Trophoblast cell (in vitro differentiated cells and primary cell): ENCODE data around the gene MGME1.

Experiments used
- DNase-seq, 2 donors: peaks; one replicate each; pipeline ENCODE4 v3.0.0-alpha.2; 2016
- H2AFZ ChIP-seq: 2 replicates; pipeline ENCODE4 v1.6.1; 2013; ENCODE audit warnings: low read length, moderate library complexity, mild to moderate bottlenecking; ENCODE audit not compliant: insufficient read depth, poor library complexity
- H2AK5ac ChIP-seq: 2 replicates; pipeline ENCODE4 v1.6.1; 2013; ENCODE audit warnings: mild to moderate bottlenecking, low read length
- H2BK120ac ChIP-seq: 2 replicates; pipeline ENCODE4 v1.6.1; 2013; ENCODE audit warnings: low read length, mild to moderate bottlenecking, moderate library complexity; ENCODE audit not compliant: insufficient read depth, poor library complexity
- H2BK12ac ChIP-seq: 2 replicates; pipeline ENCODE4 v1.6.1; 2013; ENCODE audit warnings: mild to moderate bottlenecking, low read length, moderate library complexity
- H2BK5ac ChIP-seq: 2 replicates; pipeline ENCODE4 v1.6.1; 2013; ENCODE audit warnings: low read length, low read depth, moderate library complexity, mild to moderate bottlenecking; ENCODE audit not compliant: poor library complexity
- H3K14ac ChIP-seq: 2 replicates; pipeline ENCODE4 v1.6.1; 2013; ENCODE audit warnings: mild to moderate bottlenecking, low read length
- H3K18ac ChIP-seq: 2 replicates; pipeline ENCODE4 v1.6.1; 2013; ENCODE audit warnings: mild to moderate bottlenecking, low read length
- H3K23ac ChIP-seq: 2 replicates; pipeline ENCODE4 v1.6.1; 2013; ENCODE audit warnings: low read length
- H3K27ac ChIP-seq: 2 replicates; pipeline ENCODE4 v1.5.1; 2013; ENCODE audit warnings: low read depth, mild to moderate bottlenecking, inconsistent platforms, low read length, moderate library complexity
- H3K27me3 ChIP-seq: 2 replicates; pipeline ENCODE4 v1.6.1; 2013; ENCODE audit warnings: inconsistent platforms, mild to moderate bottlenecking, low read length, moderate library complexity; ENCODE audit not compliant: insufficient read depth
- H3K36me3 ChIP-seq, 2 experiments: 1 replicate in 1 of 2; 2 replicates in 1 of 2; pipeline ENCODE4 v1.6.1; 2013; ENCODE audit warnings: low read length in 2 of 2, mild to moderate bottlenecking in 2 of 2, moderate library complexity in 1 of 2; ENCODE audit not compliant: insufficient read depth in 2 of 2, control insufficient read depth in 1 of 2
- H3K4ac ChIP-seq: 2 replicates; pipeline ENCODE4 v1.6.1; 2013; ENCODE audit warnings: low read depth, mild to moderate bottlenecking, low read length, moderate library complexity
- H3K4me1 ChIP-seq, 2 experiments: 1 replicate in 1 of 2; 2 replicates in 1 of 2; pipeline ENCODE4 v1.6.1; 2013; ENCODE audit warnings: low read length in 2 of 2, mild to moderate bottlenecking in 2 of 2, moderate library complexity in 1 of 2; ENCODE audit not compliant: insufficient read depth in 2 of 2, control insufficient read depth in 1 of 2
- H3K4me2 ChIP-seq: 2 replicates; pipeline ENCODE4 v1.6.1; 2013; ENCODE audit warnings: inconsistent platforms, mild to moderate bottlenecking, low read length, moderate library complexity
- H3K4me3 ChIP-seq: 2 replicates; pipeline ENCODE4 v1.5.1; 2013; ENCODE audit warnings: mild to moderate bottlenecking, low read depth, low read length, inconsistent platforms
- H3K79me1 ChIP-seq: one replicate; pipeline ENCODE4 v1.6.1; 2013; ENCODE audit warnings: low read length
- H3K79me2 ChIP-seq: 2 replicates; pipeline ENCODE4 v1.6.1; 2013; ENCODE audit warnings: low read length, mild to moderate bottlenecking; ENCODE audit not compliant: control insufficient read depth, insufficient read depth, poor library complexity
- H3K9ac ChIP-seq: 2 replicates; pipeline ENCODE4 v1.6.1; 2013; ENCODE audit warnings: mild to moderate bottlenecking, low read length
- H3K9me3 ChIP-seq: 2 replicates; pipeline ENCODE4 v1.6.1; 2013; ENCODE audit warnings: low read depth, mild to moderate bottlenecking, control low read depth, inconsistent platforms, low read length; ENCODE audit not compliant: insufficient read depth
- H4K12ac ChIP-seq: 2 replicates; pipeline ENCODE4 v1.6.1; 2013; ENCODE audit warnings: low read depth, mild to moderate bottlenecking, low read length, moderate library complexity
- H4K8ac ChIP-seq: 2 replicates; pipeline ENCODE4 v1.6.1; 2013; ENCODE audit warnings: low read depth, mild to moderate bottlenecking, low read length, moderate library complexity
- H4K91ac ChIP-seq: one replicate; pipeline ENCODE4 v1.6.1; 2013; ENCODE audit warnings: low read depth, mild to moderate bottlenecking, low read length, moderate library complexity
- WGBS: extraction: QIAGEN DNeasy Blood & Tissue Kit; methylation state at CpG from one replicate; pipeline ENCODE4 v1.1.7; 2013; ENCODE audit warnings: missing lambda C conversion rate; ENCODE audit not compliant: insufficient read length, insufficient coverage; ENCODE audit errors: extremely low coverage; 5-methylcytosine and 5-hydroxymethylcytosine counted together

Gene MGME1

GRCh38 chr20:18011482-18011881 lies 42.7 kb downstream of the MGME1 start:
- DNase-seq = peak; percentile 65 to 78
- Histone ChIP-seq H3K79me2 (no peaks in the 10 kb centered on the region), H3K14ac (no peak overlapping the region), H4K8ac (no peak overlapping the region), H4K91ac (no peak overlapping the region), H3K9me3 (no peaks in the 10 kb centered on the region), H3K27ac (no peak overlapping the region), H2AFZ (no peak overlapping the region), H3K4me1 (peaks cover 0 to 1% of the 10 kb centered on the region in 2 experiments), H2BK120ac (no peak overlapping the region), H3K4me3 (peak overlapping the region; percentile 15), H2AK5ac (no peak overlapping the region), H3K9ac (no peak overlapping the region), H3K18ac (no peak overlapping the region), H2BK5ac (no peak overlapping the region), H4K12ac (no peak overlapping the region), H3K4ac (no peak overlapping the region), H3K79me1 (no peaks in the 10 kb centered on the region), H3K4me2 (no peak overlapping the region), H3K23ac (no peak overlapping the region), H2BK12ac (no peak overlapping the region), H3K27me3 (no peaks in the 10 kb centered on the region), H3K36me3 (peaks cover 0 to 2% of the 10 kb centered on the region in 2 experiments)
- WGBS = no CpG with 5 or more reads among the region's 14 CpGs

- no peaks in the 10 kb centered on the region for H3K27me3 ChIP-seq
- no peak overlapping the region for H2BK120ac ChIP-seq
- no peaks in the 10 kb centered on the region for H3K9me3 ChIP-seq
- no peak overlapping the region for H3K18ac ChIP-seq
- H4K12ac ChIP-seq = no peak overlapping the region
- no peak overlapping the region for H3K27ac ChIP-seq
- H2BK5ac ChIP-seq = no peak overlapping the region
- DNase-seq = no peak
- H2AFZ ChIP-seq = no peak overlapping the region
- no peak overlapping the region for H2BK12ac ChIP-seq
- no peak overlapping the region for H2AK5ac ChIP-seq
- no peaks in the 10 kb centered on the region for H3K79me1 ChIP-seq
- no peak overlapping the region for H4K91ac ChIP-seq
- no peaks in the 10 kb centered on the region for H3K79me2 ChIP-seq
- H4K8ac ChIP-seq = no peak overlapping the region
- H3K4me1 ChIP-seq = peaks cover 0 to 1% of the 10 kb centered on the region in 2 experiments
- H3K36me3 ChIP-seq = peaks cover 2% of the 10 kb centered on the region in 2 experiments
- no peak overlapping the region for H3K4me3 ChIP-seq
- 100% methylated on average over 3 of the region's 21 CpGs for WGBS
- H3K14ac ChIP-seq = no peak overlapping the region
- no peak overlapping the region for H3K23ac ChIP-seq
- H3K4me2 ChIP-seq = no peak overlapping the region
- H3K4ac ChIP-seq = no peak overlapping the region
- no peak overlapping the region for H3K9ac ChIP-seq
Measured at GRCh38 chr20:18011951-18012645, 43.3 kb downstream of the MGME1 start.

- no peak overlapping the region for H2BK120ac ChIP-seq
- H3K4me2 ChIP-seq = no peak overlapping the region
- no peak overlapping the region for H3K14ac ChIP-seq
- H3K4me1 ChIP-seq = peaks cover 0 to 1% of the 10 kb centered on the region in 2 experiments
- H3K79me2 ChIP-seq = no peaks in the 10 kb centered on the region
- no peaks in the 10 kb centered on the region for H3K79me1 ChIP-seq
- peaks cover under 1 to 2% of the 10 kb centered on the region in 2 experiments for H3K36me3 ChIP-seq
- H2AFZ ChIP-seq = no peak overlapping the region
- no peak overlapping the region for H3K9ac ChIP-seq
- H3K9me3 ChIP-seq = no peaks in the 10 kb centered on the region
- DNase-seq = peak; percentile 86 to 96
- no peak overlapping the region for H3K4ac ChIP-seq
- no peak overlapping the region for H2AK5ac ChIP-seq
- H4K91ac ChIP-seq = no peak overlapping the region
- no peak overlapping the region for H3K23ac ChIP-seq
- no peaks in the 10 kb centered on the region for H3K27me3 ChIP-seq
- WGBS = no CpG with 5 or more reads among the region's 2 CpGs
- H4K8ac ChIP-seq = no peak overlapping the region
- H3K4me3 ChIP-seq = no peak overlapping the region
- no peak overlapping the region for H2BK5ac ChIP-seq
- no peak overlapping the region for H4K12ac ChIP-seq
- no peak overlapping the region for H2BK12ac ChIP-seq
- no peak overlapping the region for H3K18ac ChIP-seq
- no peak overlapping the region for H3K27ac ChIP-seq
Measured at GRCh38 chr20:18012901-18013300, 44.1 kb downstream of the MGME1 start.

DNA sequence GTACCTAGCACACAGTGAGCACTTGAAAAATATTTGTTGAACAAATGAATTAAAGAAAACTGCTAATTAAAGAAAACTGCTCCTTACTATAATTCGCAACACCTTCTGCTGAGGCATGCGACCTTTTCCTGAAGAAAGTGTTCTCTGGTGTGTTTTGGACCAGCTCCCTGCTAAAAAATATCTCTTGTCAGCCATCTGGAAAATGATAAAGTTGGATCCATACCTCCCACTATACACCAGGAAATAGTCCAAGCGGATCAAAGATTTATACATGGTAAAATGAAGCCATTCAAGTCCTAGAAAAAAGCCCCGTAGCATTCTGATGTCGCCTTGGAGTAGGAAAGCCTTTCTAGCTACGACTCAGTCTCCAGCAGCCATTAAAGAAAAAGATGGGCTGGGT lies 45.6 kb downstream of the MGME1 start:
- Histone ChIP-seq H3K4me1 (peaks cover 0 to 1% of the 10 kb centered on the region in 2 experiments), H3K9ac (no peak overlapping the region), H3K27ac (no peak overlapping the region), H3K79me2 (no peaks in the 10 kb centered on the region), H3K79me1 (no peaks in the 10 kb centered on the region), H4K8ac (no peak overlapping the region), H2AFZ (no peak overlapping the region), H2BK5ac (no peak overlapping the region), H3K14ac (no peak overlapping the region), H2BK12ac (no peak overlapping the region), H3K27me3 (no peaks in the 10 kb centered on the region), H3K23ac (no peak overlapping the region), H2AK5ac (no peak overlapping the region), H3K18ac (no peak overlapping the region), H3K4me3 (no peak overlapping the region), H3K4me2 (no peak overlapping the region), H3K36me3 (peaks cover 3% of the 10 kb centered on the region in 2 experiments), H2BK120ac (no peak overlapping the region), H3K4ac (no peak overlapping the region), H4K12ac (no peak overlapping the region), H3K9me3 (no peaks in the 10 kb centered on the region), H4K91ac (no peak overlapping the region)
- no CpG with 5 or more reads among the region's 6 CpGs for WGBS
- DNase-seq = no peak
